Gastroesophageal sphincter (tissue), 4 donors: Measurements from ENCODE around the gene IRF2. TPM values are rescaled to one million over a fixed set of nuclear protein-coding genes. Genes with fewer than 3 reads are reported as not detected.

Experiments used
- ATAC-seq: fragments of 150-250 bp; one replicate; pipeline ENCODE4 v1.9.1; 2016; ENCODE audit warnings: mild to moderate bottlenecking, moderate library complexity
- H3K27ac ChIP-seq, 4 donors: fragments of 200-600 bp; sonication (generic) in 3 of 4; 1 replicate in 3 of 4; 2 replicates in 1 of 4; pipeline ENCODE4 v1.5.1; 2016 to 2019
- H3K27me3 ChIP-seq: fragments of 200-600 bp; sonication (generic); one replicate; pipeline ENCODE4 v1.5.1; 2019
- H3K36me3 ChIP-seq, 2 donors: fragments of 200-600 bp; sonication (generic); one replicate each; pipeline ENCODE4 v1.5.1; 2019; ENCODE audit warnings: control low read depth in 1 of 2
- H3K4me1 ChIP-seq, 3 donors: fragments of 200-600 bp; sonication (generic); 1 replicate in 2 of 3; 2 replicates in 1 of 3; pipeline ENCODE4 v1.5.1; 2016 to 2019; ENCODE audit warnings: control low read depth in 2 of 3
- H3K4me3 ChIP-seq, 2 donors: fragments of 200-600 bp; sonication (generic); one replicate each; pipeline ENCODE4 v1.5.1; 2019; ENCODE audit warnings: mild to moderate bottlenecking in 1 of 2, moderate library complexity in 1 of 2
- H3K9me3 ChIP-seq, 3 donors: fragments of 200-600 bp; sonication (generic); one replicate each; pipeline ENCODE4 v1.5.1; 2017 to 2019; ENCODE audit warnings: control low read depth in 2 of 3
- EP300 ChIP-seq: sonication (generic); formaldehyde crosslinking; IDR thresholded peaks from one replicate; pipeline ENCODE4 v1.6.1; 2017; ENCODE audit warnings: antibody characterized with exemption, mild to moderate bottlenecking
- POLR2A ChIP-seq, 2 donors: fragments of 450-650 bp; IDR thresholded peaks; one replicate each; pipeline ENCODE4 v1.6.1; 2017; ENCODE audit warnings: antibody characterized with exemption in 2 of 2, mild to moderate bottlenecking in 2 of 2, moderate library complexity in 1 of 2
- POLR2AphosphoS5 ChIP-seq: sonication (generic); formaldehyde crosslinking; IDR thresholded peaks from one replicate; pipeline ENCODE4 v1.6.1; 2017; ENCODE audit warnings: antibody characterized with exemption
- WGBS, 2 donors: methylation state at CpG; one replicate each; pipeline ENCODE4 v1.1.5; 2018; ENCODE audit warnings: low coverage in 1 of 2; 5-methylcytosine and 5-hydroxymethylcytosine counted together
- total RNA-seq, 4 donors: library from RNA; depleted of rRNA; stranded (reverse); fragments of >200 nt; gene quantifications; one replicate each; pipeline ENCODE4 v1.1.0, GENCODE V29; 2016
- TF ChIP-seq, protein P1 (sequence below), 4 experiments: fragments of 200-600 bp in 2 of 4; fragments of 450-650 bp in 2 of 4; sonication (generic) in 1 of 4; IDR thresholded peaks; one replicate each; pipeline ENCODE4 v1.5.1; 2017 to 2019; ENCODE audit warnings: antibody characterized with exemption in 4 of 4, mild to moderate bottlenecking in 2 of 4, moderate library complexity in 2 of 4

The IRF2 gene
- total RNA-seq, 4 donors from 2014 or later: 34.1 to 41.7 (median 35.4) TPM

DNA sequence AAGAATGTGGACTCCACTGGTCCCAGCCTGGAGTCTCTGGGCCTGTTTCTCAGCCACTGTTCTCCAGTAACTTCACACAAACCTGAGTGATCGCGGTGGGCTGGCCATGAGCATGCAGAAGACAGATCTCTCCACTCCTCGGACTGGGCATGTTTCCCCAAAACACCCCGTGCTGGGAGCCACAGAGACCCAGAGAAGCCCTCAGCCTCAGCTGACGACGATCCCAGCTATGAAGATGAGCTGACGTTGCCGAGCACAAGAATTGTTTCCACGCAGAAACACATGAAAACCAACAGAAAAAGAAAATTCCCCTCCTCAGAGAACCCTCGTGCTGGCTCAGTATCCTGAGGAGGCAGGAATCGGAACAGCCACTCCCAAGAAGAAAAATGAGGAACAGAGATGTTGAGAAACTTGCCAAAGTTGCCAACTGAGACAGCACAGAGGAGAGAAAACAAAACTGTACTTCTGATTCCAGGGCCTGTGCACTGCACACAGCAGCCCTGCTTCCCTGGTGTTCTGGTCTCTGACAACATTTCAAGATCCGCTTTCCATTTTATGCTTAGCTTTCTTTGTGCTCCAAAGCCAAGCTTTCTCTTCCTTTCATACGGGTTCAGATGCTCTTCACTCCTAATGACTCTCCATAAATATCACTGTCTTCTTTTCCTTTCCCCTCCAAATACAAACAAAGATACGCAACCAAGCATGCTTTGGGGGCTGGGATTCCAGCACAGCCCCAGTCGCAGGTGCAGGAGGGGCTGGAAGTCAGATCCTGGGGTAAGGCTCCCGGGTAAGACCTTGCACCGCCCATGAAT, 81.4 kb downstream of the IRF2 start:
- ATAC-seq: peak; percentile 60
- peak overlapping the region in 1 of 2 donors; percentile 21 for H3K4me3 ChIP-seq
- peaks cover 0 to 97% of the 10 kb centered on the region in 2 donors for H3K36me3 ChIP-seq
- peaks cover 0 to 37% (median 0%) of the 10 kb centered on the region in 3 donors for H3K4me1 ChIP-seq
- WGBS, 2 donors: 75 to 86% methylated on average over 4 to 6 of the region's 17 CpGs
- TF ChIP-seq, protein P1, sequence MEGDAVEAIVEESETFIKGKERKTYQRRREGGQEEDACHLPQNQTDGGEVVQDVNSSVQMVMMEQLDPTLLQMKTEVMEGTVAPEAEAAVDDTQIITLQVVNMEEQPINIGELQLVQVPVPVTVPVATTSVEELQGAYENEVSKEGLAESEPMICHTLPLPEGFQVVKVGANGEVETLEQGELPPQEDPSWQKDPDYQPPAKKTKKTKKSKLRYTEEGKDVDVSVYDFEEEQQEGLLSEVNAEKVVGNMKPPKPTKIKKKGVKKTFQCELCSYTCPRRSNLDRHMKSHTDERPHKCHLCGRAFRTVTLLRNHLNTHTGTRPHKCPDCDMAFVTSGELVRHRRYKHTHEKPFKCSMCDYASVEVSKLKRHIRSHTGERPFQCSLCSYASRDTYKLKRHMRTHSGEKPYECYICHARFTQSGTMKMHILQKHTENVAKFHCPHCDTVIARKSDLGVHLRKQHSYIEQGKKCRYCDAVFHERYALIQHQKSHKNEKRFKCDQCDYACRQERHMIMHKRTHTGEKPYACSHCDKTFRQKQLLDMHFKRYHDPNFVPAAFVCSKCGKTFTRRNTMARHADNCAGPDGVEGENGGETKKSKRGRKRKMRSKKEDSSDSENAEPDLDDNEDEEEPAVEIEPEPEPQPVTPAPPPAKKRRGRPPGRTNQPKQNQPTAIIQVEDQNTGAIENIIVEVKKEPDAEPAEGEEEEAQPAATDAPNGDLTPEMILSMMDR (IDR thresholded peaks at IDR 0.05): no peak
- TF ChIP-seq POLR2AphosphoS5: peak; percentile 11
- H3K27me3 ChIP-seq: no peaks in the 10 kb centered on the region
- H3K27ac ChIP-seq: peak overlapping the region in 3 of 4 donors; percentile 31 to 63 (median 61)
- no peaks in the 10 kb centered on the region for H3K9me3 ChIP-seq

DNA sequence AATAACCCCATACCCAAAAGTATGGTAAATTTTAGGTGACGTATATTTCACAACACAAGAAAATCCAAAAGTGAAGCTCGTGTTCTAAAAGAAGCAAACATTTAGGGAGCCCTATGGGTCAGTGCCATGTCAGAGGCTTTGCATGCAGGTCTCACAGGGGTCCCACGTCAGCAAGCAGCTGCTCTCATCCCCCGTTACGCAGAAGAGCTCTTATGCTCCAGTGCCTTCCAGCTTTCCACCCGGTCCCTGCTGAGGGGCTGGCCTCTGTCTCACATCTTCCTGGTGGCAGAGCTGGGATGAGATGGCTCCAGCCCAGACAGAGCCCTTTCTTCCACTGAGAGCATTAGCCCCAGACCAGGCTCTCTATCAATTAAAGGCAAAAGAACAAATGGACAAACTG, 82.0 kb downstream of the IRF2 start:
- 80% methylated on average over 1 of the region's 6 CpGs; no CpG with 5 or more reads in 1 of the 2 donors for WGBS, 2 donors
- H3K4me3 ChIP-seq: peak overlapping the region in 1 of 2 donors; percentile 21

DNA sequence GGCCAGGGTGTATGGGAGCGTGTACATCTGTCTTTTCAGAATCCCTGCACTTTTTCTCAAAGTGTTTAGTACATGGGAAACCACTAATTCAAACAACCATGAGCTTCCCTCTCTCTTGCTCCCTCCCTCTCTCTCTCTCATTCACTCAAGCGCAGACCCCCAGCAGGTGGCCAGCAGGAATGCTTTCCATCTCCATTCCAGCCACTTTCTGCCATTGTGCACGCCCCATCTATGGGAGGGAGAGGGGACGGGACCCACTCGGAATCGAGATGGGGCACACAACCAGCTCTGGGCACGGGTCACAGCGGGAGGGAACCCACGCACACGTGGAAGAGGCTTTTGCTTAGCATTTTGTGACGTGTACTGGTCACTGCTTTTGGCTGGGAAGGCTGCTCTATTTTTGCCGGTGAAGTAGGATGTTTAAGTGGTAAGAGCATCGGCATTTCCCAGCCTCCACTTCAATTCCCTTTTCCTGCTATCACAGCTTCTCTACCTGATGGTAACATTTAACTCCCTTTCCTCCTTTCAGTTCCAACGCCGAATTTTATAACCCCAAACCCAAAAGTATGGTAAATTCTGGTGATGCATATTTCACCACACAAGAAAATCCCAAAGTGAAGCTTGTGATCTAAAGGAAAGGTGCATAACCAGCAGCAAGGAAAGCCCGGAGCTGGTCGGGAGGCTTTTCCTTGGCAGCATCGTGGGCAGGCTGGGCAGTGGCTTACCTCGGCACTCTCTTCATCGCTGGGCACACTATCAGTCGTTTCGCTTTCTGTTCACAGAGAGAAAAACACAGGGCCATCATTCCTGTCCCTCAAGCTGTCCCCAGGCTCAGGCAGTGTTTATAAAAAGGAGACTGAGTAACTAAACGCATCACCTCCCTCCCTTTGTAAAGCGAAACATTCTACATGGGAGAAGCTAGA, 84.1 kb downstream of the IRF2 start:
- Histone ChIP-seq H3K36me3 (peaks cover 0 to 89% of the 10 kb centered on the region in 2 donors), H3K27me3 (no peaks in the 10 kb centered on the region), H3K9me3 (no peaks in the 10 kb centered on the region), H3K4me3 (no peak overlapping the region), H3K27ac (no peak overlapping the region), H3K4me1 (peaks cover 0 to 31% (median 4%) of the 10 kb centered on the region in 3 donors)
- ATAC-seq: no peak
- 81 to 86% methylated on average over 4 to 9 of the region's 24 CpGs for WGBS, 2 donors
- TF ChIP-seq POLR2A (IDR thresholded peaks at IDR 0.05) (no peak), POLR2AphosphoS5 (no peak), EP300 (no peak)
- TF ChIP-seq, protein P1 (IDR thresholded peaks at IDR 0.05): no peak

More for the DNA sequence above, 82.0 kb downstream of the IRF2 start:
- H3K4me1 ChIP-seq: peaks cover 0 to 31% (median 0%) of the 10 kb centered on the region in 3 donors
- TF ChIP-seq POLR2AphosphoS5: no peak
- TF ChIP-seq POLR2A (IDR thresholded peaks at IDR 0.05): no peak
- TF ChIP-seq, protein P1 (IDR thresholded peaks at IDR 0.05): no peak
- no peak for TF ChIP-seq EP300
- H3K27me3 ChIP-seq: no peaks in the 10 kb centered on the region
- ATAC-seq: no peak
- no peaks in the 10 kb centered on the region for H3K9me3 ChIP-seq
- peak overlapping the region in 3 of 4 donors; percentile 31 to 63 (median 61) for H3K27ac ChIP-seq
- H3K36me3 ChIP-seq: peaks cover 0 to 97% of the 10 kb centered on the region in 2 donors

DNA sequence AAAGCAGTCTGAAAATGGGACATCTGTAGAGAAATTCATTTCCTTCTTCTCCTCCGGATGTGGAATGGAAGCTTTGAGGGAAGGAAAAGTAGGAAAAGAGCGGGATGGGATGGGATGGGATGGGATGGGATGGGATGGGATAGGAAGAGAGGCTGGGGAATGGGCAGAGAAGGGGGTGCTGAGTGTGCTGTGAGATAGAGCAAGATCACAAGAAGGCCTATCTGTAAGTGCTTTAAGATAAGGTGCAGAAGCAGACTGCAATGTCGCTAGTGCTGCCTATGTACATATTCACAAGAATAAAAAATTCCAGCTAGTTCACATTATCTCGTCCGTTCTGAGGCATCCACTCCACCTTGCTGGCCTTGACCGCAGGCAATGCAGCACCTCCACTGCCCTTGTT, 86.2 kb downstream of the IRF2 start:
- no peak overlapping the region for H3K4me3 ChIP-seq
- 94 to 100% methylated on average over 2 to 6 of the region's 6 CpGs for WGBS, 2 donors
- H3K9me3 ChIP-seq: no peaks in the 10 kb centered on the region
- H3K27me3 ChIP-seq: no peaks in the 10 kb centered on the region
- peaks cover 0 to 69% of the 10 kb centered on the region in 2 donors for H3K36me3 ChIP-seq
- peaks cover 6 to 41% (median 21%) of the 10 kb centered on the region in 3 donors for H3K4me1 ChIP-seq
- ATAC-seq: no peak
- TF ChIP-seq POLR2A (IDR thresholded peaks at IDR 0.05): no peak
- TF ChIP-seq EP300: no peak
- no peak for TF ChIP-seq POLR2AphosphoS5
- TF ChIP-seq, protein P1 (IDR thresholded peaks at IDR 0.05): no peak
- H3K27ac ChIP-seq: no peak overlapping the region
